Stimulated activated CD8-positive, alpha-beta memory T cell treated with anti-CD3 and anti-CD28 coated beads, Interleukin-7, amount 100 ng/mL, for 4 hours (primary cell): ENCODE data around the gene COA4.
"Not testable (repeated sequence)": the region's sequence is repeated elsewhere in the genome, so short reads cannot be mapped to it uniquely, and the experiment has no call there.

ENCODE experiments used
- DNase-seq, 2 donors: peaks; one replicate each; pipeline ENCODE4 v3.0.0-alpha.2; 2020; ENCODE audit warnings: low read depth in 2 of 2

Gene COA4

DNA sequence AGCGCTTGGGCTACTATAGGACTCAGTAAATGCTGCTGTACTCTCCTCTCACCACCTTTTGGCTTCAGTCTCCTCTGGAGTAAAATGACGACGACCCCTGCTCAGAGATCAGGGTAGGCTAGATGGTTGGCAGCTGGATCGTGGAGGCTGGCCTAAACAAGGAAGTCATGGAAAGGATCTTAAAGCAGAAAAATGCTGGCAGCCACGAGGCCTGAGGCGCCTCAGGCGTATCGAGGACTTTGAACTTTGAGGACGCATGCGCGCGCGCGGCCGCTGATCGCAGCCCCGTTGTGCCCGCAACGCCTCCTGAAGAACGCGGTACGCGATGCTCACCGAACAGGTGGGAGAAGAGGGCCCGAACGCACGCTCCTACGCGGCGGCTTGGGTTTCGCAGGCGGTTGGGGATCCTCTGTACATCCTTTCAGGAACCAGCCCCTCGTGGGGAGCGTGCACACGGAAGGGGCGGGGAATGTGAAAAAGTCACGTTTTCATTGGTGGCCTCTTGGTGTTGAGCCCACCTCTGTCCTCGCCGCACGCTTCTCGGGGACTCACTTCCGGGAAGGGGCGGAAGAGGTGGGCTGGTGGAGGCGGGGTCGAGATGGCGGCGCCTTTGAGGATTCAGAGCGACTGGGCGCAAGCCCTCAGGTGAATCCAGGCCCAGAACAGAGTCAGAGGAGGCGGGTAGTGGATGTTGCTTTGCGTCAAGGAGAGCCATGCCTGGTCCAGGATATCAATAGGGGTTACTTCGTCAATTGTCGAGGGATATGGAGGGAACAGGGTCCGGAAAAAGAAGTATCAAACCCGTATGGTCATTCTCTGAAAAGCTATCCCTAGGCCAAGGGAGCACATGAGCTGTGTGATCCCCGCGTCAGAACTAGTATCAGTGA, at the start of gene COA4, which contains the start of gene PAAF1:
COA4 (minus strand) TSS at position 423 of the 887 bp plus-strand sequence. CDS start 3,468 bp downstream, outside the sequence.
PAAF1 (plus strand) TSS at position 576 of the 887 bp plus-strand sequence; CDS start at position 599, 23 bp downstream.
- peak; percentile 89 to 94 for DNase-seq

- DNase-seq: no peak
These were observed 44.5 kb upstream of the COA4 start for GRCh38 chr11:73921180-73921579.

- DNase-seq: no peak
These were observed 39.8 kb upstream of the COA4 start for GRCh38 chr11:73916435-73916834.

- DNase-seq: no peak
These were observed 37.6 kb upstream of the COA4 start for GRCh38 chr11:73914284-73914683.

GRCh38 chr11:73913472-73913871, 36.8 kb upstream of the COA4 start:
- DNase-seq: no peak

GRCh38 chr11:73912026-73912425, 35.4 kb upstream of the COA4 start:
- no peak for DNase-seq

DNA sequence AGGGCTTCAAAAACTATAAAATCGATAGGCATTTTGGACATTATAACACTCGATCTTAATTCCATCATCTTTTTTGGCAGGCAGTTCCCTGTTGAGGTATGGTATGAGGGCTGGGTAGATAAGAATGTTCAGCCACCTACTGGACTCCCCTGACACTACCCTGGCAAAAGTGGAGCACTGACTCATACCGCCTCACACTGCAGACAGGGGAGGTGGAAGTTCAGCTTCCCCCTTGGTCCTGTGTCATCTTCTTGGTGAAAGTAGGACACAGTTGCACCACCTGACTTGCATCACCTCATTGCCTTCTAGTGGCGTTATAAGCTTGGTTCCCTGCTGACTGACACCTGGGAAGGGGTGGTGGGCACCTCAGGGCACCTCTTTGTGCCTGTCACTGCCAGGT, 30.5 kb upstream of the COA4 start:
- no peak for DNase-seq

- DNase-seq: no peak
These were observed 25.7 kb upstream of the COA4 start for GRCh38 chr11:73902303-73902702.

DNA sequence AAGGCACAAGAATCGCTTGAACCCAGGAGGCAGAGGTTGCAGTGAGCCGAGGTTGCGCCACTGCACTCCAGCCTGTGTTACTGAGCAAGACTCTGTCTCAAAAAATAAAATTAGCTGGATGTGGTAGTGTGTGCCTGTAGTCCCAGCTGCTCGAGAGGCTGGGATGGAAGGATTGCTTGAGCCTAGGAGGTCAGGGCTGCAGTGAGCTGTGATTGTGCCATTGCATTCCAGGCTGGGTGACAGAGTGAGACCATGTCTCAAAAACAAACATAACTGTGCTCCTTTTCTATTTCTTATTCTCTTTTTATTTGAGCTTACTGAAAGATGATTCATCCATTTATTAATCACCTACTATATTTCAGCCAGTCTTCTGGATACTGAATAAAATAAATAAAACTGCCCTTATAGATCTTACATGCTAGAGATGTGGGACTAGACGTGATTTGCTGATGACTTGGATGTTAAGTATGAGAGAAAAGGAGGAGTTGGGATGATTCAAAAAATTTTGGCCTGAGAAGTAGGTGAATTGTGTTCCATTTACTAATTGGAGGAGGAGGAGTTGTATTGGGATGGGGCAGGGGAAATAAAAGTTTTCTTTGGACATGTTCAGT, 18.2 kb upstream of the COA4 start:
- DNase-seq: no peak

GRCh38 chr11:73893041-73893440, 16.4 kb upstream of the COA4 start:
- DNase-seq: no peak

DNA sequence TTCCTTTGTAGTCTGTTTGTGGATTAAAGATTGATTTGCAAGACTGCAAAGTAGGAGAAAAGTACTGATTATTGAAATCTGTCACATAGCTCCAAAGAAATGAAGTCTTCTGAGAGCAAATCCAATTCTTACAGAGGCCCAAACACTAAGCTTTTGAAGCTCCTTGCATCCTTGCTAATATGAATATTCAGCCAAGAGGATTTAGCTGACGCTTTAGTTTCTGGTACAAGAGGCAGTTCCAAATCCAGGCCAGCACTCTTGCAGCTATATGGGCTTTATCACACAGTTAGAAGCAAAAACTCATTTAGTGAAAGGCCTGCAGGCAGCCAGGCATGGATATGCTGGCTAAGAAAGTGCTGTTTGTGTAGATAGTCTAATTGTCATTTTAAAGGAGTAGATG, 12.9 kb upstream of the COA4 start:
- DNase-seq: no peak

GRCh38 chr11:73889019-73889418, 12.4 kb upstream of the COA4 start:
- DNase-seq: no peak

- DNase-seq: no peak
These were observed 11.6 kb upstream of the COA4 start for GRCh38 chr11:73888244-73888643.

GRCh38 chr11:73883856-73884255, 7.2 kb upstream of the COA4 start:
- no peak for DNase-seq

DNA sequence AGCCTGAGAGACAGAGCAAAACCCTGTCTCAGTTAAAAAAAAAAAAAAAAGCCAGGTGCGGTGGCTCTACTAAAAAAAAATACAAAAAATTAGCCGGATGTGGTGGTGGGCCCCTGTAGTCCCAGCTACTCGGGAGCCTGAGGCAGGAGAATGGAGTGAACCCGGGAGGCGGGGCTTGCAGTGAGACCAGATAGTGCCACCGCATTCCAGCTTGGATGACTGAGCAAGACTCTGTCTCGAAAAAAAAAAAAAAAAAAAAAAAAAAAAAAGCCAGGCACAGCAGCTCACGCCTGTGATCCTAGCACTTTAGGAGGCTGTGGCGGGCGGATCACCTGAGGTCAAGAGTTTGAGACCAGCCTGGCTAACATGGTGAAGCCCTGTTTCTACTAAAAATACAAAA, 3.8 kb upstream of the COA4 start:
- DNase-seq: not testable (repeated sequence)

- DNase-seq: no peak
These were observed 2.1 kb upstream of the COA4 start for GRCh38 chr11:73878771-73879170.

DNA sequence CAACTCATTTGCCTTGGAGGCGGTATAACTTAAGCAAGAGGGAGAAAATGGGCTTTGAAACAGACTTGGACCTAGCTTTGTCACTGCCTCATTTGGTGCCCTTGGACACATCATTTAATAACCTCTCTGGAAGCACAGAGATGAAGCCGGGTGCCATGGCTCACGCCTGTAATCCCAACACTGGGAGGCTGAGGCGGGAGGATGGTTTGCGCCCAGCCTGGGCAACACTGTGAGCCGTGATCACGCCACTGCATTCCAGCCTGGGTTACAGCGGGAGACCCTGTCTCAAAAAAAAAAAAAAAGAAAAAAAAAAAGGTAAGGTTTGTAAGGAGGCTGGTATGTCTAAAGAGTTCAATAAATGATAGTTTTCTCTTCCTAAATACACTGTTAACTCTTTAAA, 806 bp downstream of the COA4 start:
- no peak for DNase-seq

GRCh38 chr11:73875380-73875779, 1.3 kb downstream of the COA4 start:
- DNase-seq: no peak

DNA sequence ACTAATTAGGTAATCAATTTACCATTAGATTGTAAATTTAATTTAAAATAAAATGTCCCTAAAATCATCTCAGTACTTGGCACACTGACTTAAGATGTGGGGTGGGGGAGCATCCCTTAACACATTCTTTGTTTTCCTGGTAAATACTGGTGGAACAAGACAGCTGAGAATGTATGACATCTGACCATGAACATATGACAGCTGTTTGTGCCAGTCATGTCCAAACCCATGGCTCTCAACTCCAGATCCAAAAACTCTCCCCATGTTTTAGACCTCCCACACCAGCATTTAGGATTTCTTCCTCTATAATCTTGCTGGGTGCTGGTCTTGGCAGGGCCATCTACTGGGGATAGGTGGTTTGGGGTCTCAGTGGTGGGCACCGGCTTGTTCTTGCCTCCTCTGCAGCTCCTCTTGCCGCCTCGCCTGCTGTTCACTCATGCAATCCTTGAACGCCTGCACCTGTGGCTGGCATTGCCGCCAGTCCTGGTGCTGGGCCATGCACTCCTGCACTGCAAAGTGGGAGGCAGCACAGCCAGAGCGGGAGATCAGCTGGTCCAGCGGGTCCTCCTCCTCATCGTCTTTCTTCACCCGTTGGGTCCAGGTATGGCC, 3.8 kb downstream of the COA4 start:
- no peak for DNase-seq

DNA sequence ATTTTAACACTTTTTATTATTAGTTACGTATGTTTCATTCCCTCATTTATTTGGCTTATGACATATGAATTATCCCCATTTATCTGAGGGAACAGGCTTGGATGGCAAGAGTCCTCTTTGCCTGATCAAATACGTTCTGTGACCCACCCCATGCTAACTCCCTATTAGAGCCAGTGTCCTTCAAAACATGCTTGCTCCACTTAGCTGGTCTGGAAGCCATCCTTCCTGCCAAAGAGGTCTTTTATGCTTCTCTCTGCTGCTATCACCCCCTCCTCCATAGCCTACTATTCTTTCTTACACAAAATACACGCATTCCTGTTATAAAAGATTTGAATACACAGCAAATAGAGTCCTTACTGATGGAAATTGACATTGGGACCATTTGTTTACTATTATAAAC, 6.4 kb downstream of the COA4 start:
- DNase-seq: no peak

GRCh38 chr11:73869332-73869949, 7.2 kb downstream of the COA4 start:
- no peak for DNase-seq

DNA sequence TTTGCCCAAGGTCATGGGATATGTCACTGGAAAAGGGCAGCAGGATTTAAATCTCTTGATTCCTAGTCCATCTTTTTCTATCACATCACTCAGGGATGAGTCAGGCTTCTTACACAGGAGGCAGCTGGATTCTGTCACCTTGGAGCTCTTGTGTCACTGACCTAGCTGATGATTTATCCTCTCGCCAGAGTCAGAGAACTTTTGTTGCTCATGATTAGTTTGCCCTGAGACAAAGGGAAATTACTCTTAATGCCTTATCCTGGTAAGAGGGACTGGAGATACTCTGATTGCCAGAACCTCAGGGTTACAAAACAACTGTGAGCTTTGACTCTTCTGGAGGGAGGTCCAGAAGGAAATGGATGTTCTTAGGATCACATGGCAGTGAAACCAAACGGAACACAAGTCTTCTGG, 10.1 kb downstream of the COA4 start:
- DNase-seq: no peak
